Activated B cell treated with CpG ODN at 0.5 μM for 24 hours (primary cell): Measurements from ENCODE around the gene TOGARAM1. TPM values are rescaled to one million over a fixed set of nuclear protein-coding genes. Genes with fewer than 3 reads are reported as not detected.
A peak's percentile ranks its signal among the peaks of the same experiment; 100 is the strongest.

Experiments
- ATAC-seq: fragments of 200-7000 bp; cut with Tn5 transposase; one replicate; pipeline ENCODE4 v1.10.0; 2021; ENCODE audit warnings: low read depth, mild to moderate bottlenecking, moderate library complexity
- CTCF ChIA-PET: fragments of 350-600 bp; sonication (Branson Sonifier 250); formaldehyde crosslinking; loops from one replicate; lab custom pipeline; 2021; ENCODE audit warnings: antibody characterized with exemption; lab: Charles Lee
- POLR2A ChIA-PET: fragments of 350-600 bp; sonication (Branson Sonifier 250); formaldehyde crosslinking; loops from one replicate; lab custom pipeline; 2021; ENCODE audit warnings: antibody characterized with exemption; lab: Charles Lee
- DNase-seq: peaks from one replicate; pipeline ENCODE4 v3.0.0; 2022
- H3K27ac Mint-ChIP-seq: one replicate; pipeline ENCODE4 v1.8.0; 2020; ENCODE audit warnings: mixed read lengths
- H3K27me3 Mint-ChIP-seq: one replicate; pipeline ENCODE4 v1.8.0; 2021; ENCODE audit warnings: mixed read lengths
- H3K36me3 Mint-ChIP-seq: one replicate; pipeline ENCODE4 v1.8.0; 2021; ENCODE audit warnings: low read depth, mixed read lengths
- H3K4me1 Mint-ChIP-seq: one replicate; pipeline ENCODE4 v1.8.0; 2021; ENCODE audit warnings: mixed read lengths
- H3K4me3 Mint-ChIP-seq: one replicate; pipeline ENCODE4 v1.8.0; 2020; ENCODE audit warnings: mild to moderate bottlenecking, mixed read lengths
- H3K9me3 Mint-ChIP-seq: one replicate; pipeline ENCODE4 v1.8.0; 2020; ENCODE audit warnings: mixed read lengths
- intact Hi-C: fragments of 100-400 bp; cut with micrococcal nuclease; formaldehyde crosslinking; loops from one replicate; pipeline ENCODE4 v1.15.1; 2024
- total RNA-seq: library from RNA; stranded (reverse); gene quantifications from 2 replicates; pipeline ENCODE4 v1.2.3, GENCODE V29; 2022
- TF ChIP-seq, protein P1 (sequence below): fragments of 200-600 bp; IDR thresholded peaks from one replicate; pipeline ENCODE4 v1.8.0; 2022; ENCODE audit warnings: antibody characterized with exemption, mild to moderate bottlenecking

TOGARAM1 gene
- 12.7 and 16.9 TPM in 2 replicates for total RNA-seq

DNA sequence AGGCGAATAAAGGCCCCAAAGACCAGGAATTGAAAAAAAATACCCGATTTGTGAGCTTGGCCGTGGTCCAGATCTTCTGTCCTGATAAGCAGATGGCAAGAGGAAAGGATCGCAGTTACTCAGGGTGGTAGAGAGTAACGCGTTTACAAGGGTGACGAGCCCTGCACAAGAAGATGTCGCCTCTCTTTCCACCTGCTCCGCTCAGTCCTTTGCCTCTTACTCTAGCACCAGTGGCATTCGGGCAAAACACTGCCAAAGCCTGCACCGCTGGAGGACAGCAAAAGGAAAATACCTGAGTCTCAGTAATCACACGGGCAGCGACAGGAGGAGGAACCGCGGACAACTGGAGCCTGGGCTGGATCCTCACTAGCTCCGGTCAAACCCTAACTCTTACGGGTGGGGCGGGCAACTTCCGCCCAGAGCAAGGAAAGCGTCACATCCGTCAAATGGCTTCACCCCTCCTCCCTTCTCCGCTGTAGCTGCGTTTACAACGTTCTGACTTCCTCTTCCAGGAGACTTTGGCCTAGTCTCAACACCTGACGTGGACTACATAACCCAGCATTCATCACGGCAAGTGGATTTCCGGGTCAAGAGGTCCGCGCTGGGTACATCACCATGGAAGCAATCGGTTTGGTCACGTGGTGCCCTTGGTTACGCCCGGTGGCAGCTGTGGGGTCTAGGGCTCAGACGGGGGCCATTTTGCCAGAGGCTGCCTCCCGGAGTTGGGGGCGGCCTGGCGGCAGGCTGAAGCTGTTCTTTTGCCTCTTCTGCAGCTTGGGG is at the start of gene TOGARAM1, which contains the start of gene KLHL28:
Gene TOGARAM1 (plus strand): TSS at position 637 of the 780 bp plus-strand sequence. CDS start 232 bp downstream, outside the sequence.
Gene KLHL28 (minus strand): TSS at position 394 of the 780 bp plus-strand sequence. CDS start 16,019 bp downstream, outside the sequence.
- ATAC-seq (peak; percentile 91), DNase-seq (peak; percentile 86)
- H3K27me3 Mint-ChIP-seq, result no peaks in the 10 kb centered on the region
- POLR2A ChIA-PET, result interaction anchor here (0.5 to 4.2 kb wide), 10 partner anchors 37 to 291 kb away, joined by 3 to 64 read pairs (median 6); partner anchors contain the start of genes FANCM, FKBP3, MIS18BP1 and PRPF39
- TF ChIP-seq, protein P1, sequence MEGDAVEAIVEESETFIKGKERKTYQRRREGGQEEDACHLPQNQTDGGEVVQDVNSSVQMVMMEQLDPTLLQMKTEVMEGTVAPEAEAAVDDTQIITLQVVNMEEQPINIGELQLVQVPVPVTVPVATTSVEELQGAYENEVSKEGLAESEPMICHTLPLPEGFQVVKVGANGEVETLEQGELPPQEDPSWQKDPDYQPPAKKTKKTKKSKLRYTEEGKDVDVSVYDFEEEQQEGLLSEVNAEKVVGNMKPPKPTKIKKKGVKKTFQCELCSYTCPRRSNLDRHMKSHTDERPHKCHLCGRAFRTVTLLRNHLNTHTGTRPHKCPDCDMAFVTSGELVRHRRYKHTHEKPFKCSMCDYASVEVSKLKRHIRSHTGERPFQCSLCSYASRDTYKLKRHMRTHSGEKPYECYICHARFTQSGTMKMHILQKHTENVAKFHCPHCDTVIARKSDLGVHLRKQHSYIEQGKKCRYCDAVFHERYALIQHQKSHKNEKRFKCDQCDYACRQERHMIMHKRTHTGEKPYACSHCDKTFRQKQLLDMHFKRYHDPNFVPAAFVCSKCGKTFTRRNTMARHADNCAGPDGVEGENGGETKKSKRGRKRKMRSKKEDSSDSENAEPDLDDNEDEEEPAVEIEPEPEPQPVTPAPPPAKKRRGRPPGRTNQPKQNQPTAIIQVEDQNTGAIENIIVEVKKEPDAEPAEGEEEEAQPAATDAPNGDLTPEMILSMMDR, result no peak
- CTCF ChIA-PET, result interaction anchor here (1.6 to 2.2 kb wide), 2 partner anchors 65 to 292 kb away, joined by 5 to 10 read pairs; partner anchors contain the start of gene MIS18BP1
- peaks cover 12% of the 10 kb centered on the region for H3K9me3 Mint-ChIP-seq
- no peak within 1 kb of the TSS for H3K27ac Mint-ChIP-seq
- peaks cover 58% of the 10 kb centered on the region for H3K4me1 Mint-ChIP-seq
- intact Hi-C loops, result loop anchor here (1.0 to 5.0 kb wide), 6 partner anchors 11 to 306 kb away; partner anchors contain the start of genes FKBP3, MIS18BP1 and PRPF39
- H3K36me3 Mint-ChIP-seq, result peaks cover 15% of the 10 kb centered on the region
- no peak within 1 kb of the TSS for H3K4me3 Mint-ChIP-seq

GRCh38 chr14:44914849-44915248 is 47.1 kb upstream of the TOGARAM1 start:
- ATAC-seq (no peak), DNase-seq (no peak)
- H3K9me3 Mint-ChIP-seq, result peaks cover 2% of the 10 kb centered on the region
- peaks cover 2% of the 10 kb centered on the region for H3K4me1 Mint-ChIP-seq
- CTCF ChIA-PET, result no interaction called here
- intact Hi-C loops, result no loop called here
- H3K27ac Mint-ChIP-seq, result no peak overlapping the region
- TF ChIP-seq, protein P1, result no peak
- H3K27me3 Mint-ChIP-seq, result peaks cover 26% of the 10 kb centered on the region
- POLR2A ChIA-PET, result no interaction called here
- H3K36me3 Mint-ChIP-seq, result no peaks in the 10 kb centered on the region
- H3K4me3 Mint-ChIP-seq, result no peak overlapping the region

- Mint-ChIP-seq H3K4me3 (no peak overlapping the region), H3K36me3 (peaks cover 28% of the 10 kb centered on the region), H3K9me3 (no peaks in the 10 kb centered on the region), H3K27ac (no peak overlapping the region), H3K27me3 (no peaks in the 10 kb centered on the region), H3K4me1 (no peaks in the 10 kb centered on the region)
- CTCF ChIA-PET, result no interaction called here
- intact Hi-C loops, result no loop called here
- TF ChIP-seq, protein P1, result no peak
- DNase-seq (no peak), ATAC-seq (no peak)
- POLR2A ChIA-PET, result no interaction called here
Observed at GRCh38 chr14:44928793-44929192, 33.2 kb upstream of the TOGARAM1 start.

DNA sequence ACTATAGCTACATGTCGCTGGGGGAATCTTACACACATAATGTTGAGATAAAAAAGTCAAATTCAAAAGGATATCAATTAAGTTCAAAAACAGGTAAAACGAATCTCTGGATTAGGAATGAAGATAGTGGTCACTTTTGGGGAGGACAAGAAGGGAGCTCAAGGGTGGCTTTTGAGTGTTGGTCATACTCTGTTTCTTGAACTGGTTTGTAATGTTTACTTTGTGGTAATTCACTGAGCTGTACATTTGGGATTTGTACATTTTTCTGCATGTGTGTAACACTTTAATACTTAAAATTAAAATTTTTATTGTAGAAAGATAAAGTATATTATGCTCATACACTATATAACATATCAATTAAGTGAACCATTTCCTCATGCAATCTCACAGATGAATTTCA is 26.8 kb upstream of the TOGARAM1 start:
- peaks cover 63% of the 10 kb centered on the region for H3K36me3 Mint-ChIP-seq
- no peak for DNase-seq
- H3K4me3 Mint-ChIP-seq, result no peak overlapping the region
- ChIA-PET CTCF (interaction anchor here (1.2 kb wide), 1 partner anchor 21 kb away, joined by 3 read pairs; no protein-coding TSS in a partner anchor), POLR2A (no interaction called here)
- intact Hi-C loops, result no loop called here
- peaks cover 4% of the 10 kb centered on the region for H3K4me1 Mint-ChIP-seq
- TF ChIP-seq, protein P1, result no peak
- no peaks in the 10 kb centered on the region for H3K27me3 Mint-ChIP-seq
- ATAC-seq, result no peak
- H3K9me3 Mint-ChIP-seq, result peaks cover 5% of the 10 kb centered on the region
- no peak overlapping the region for H3K27ac Mint-ChIP-seq

GRCh38 chr14:44937547-44937946 is 24.4 kb upstream of the TOGARAM1 start:
- H3K27me3 Mint-ChIP-seq, result no peaks in the 10 kb centered on the region
- no peak for DNase-seq
- H3K4me3 Mint-ChIP-seq, result no peak overlapping the region
- peaks cover 5% of the 10 kb centered on the region for H3K9me3 Mint-ChIP-seq
- ATAC-seq, result no peak
- CTCF ChIA-PET, result no interaction called here
- no peak overlapping the region for H3K27ac Mint-ChIP-seq
- POLR2A ChIA-PET, result no interaction called here
- peaks cover 4% of the 10 kb centered on the region for H3K4me1 Mint-ChIP-seq
- H3K36me3 Mint-ChIP-seq, result peaks cover 69% of the 10 kb centered on the region
- TF ChIP-seq, protein P1, result no peak
- intact Hi-C loops, result no loop called here
